GM18519 (cell line): Measurements from ENCODE around the gene NSG1.

Source experiments
- ATAC-seq: cut with Tn5 transposase; IDR thresholded peaks from one replicate; pipeline ENCODE4 v1.9.1; 2021; ENCODE audit warnings: mild to moderate bottlenecking, moderate library complexity; ENCODE audit not compliant: unreplicated experiment, low FRiP score

NSG1 gene

DNA sequence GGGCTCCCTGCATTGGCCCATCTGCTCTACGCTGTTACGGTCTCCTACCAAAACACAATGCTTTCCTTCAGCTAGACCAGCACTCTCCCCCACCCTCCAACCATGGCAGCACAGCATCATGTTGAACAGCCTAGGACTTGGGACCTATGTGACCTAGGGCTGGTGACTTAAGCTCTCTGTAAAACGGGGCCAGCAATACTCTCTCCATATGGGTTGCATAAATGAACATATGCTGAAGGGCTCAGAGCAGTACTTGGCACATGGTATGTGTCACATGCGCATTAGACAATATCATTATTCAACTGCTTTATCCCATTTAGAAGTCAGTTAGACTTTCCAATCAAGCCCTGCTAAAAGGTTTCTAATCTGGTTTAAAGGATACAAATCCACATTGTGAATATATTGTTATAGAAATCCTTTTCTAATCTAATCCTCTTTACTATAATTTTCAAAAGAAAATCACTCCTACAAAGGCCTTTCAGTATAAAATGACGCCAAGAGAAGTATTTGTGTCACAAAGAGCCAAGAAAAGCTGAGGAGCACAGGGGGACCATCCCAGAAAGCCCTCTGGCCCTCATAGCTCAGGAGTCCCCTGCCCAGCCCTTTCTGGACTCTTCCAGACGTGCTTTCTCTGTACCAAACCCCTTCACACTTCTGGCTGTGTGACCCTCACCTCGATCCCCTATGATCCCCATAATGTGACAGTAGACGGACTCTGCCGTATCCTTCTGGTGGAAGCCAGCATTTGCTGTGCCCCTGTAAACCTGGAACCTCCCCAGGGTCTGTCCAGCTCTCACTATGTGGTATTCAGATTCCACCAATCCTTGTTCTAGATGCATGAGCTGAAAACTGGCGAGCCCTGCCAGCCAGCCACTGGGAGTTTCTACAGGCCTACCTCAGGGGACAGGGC, 42.3 kb downstream of the NSG1 start:
- ATAC-seq: no peak

DNA sequence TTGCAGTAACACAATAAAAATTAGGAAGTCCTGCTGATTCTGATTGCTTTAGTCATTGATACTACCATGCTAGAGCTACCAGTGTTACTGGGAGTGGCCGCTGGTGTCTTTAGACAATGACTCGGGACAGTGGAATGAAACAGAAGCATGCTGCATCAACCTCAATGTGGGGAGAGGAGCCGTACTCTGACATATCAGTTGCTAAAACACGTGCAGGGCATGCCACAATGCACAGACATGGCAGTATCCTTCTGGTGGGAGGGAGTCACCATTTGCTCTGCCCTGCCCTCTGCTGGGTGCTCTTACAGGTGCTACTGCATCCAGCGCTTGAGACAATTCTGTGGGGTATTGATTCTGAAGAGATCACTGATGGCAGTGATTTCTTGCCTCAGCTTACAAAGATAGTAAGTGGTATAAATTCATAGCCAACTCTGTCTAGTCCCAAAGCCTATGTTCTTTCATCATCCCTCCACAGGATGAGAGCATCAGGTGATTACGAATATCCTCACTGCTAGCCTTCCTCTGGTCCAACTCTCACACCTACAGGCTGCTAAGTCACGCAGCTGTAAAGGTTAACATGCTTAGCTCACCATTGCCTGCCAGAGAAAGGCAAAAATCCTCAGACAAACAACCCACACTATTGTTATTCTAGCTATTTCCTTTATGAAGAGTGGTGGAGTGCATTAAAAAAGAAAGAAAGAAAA, 43.7 kb downstream of the NSG1 start:
- ATAC-seq: no peak

DNA sequence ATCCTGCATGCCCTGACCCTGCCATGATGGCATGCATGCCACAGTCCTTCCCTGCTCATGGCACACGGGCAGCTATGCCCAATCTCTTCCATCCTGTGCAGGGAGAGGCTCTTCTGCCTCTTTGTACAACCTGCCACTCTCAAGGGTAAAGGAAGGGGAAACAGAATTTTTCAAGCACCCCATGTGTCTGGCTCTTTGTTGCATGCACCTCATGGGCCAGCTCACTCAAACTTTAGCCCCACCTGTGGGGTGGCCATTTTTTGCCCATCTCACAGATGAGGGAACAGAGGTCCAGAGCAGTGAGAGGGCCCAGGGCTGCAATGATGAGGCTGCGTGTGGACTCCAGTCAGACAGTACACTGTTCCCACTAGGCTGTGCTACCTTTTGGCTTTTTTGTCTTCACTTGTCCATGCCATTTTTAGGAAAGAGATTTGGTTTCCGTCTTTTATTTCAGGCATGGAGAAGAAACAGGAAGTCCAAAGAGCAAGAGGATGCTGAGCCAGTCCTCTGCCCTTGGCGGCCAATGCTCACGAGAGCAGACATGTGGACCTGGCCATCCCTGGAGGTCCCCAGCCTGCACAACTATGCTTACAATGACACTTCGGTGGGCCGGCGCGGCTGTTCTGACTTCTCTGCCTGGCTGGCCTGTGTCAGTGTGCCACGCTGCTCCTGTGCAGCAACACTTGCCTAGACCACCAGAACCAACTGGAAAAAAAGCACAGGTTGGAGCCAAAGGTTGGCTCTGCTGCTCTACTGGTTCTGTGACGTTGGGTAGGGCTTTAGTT, 45.6 kb downstream of the NSG1 start:
- ATAC-seq: no peak

DNA sequence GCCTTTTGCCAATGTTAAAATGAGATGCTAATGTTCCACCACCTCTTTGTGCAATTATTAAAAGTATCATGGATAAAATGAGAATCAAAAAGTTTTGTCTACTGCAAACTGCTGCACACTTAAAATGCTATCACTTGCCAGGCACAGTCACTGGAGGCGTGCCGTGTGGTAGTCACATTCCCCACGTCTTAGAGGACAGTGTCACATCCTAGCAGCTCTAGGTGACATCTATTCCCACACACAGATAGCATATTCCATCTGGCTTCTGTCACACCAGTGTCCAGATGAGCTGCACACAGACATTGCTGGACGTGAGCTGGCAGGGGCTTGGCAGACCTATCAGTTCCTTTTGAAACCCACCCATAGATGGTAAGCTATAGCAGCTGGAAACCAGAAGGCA, 47.0 kb downstream of the NSG1 start:
- ATAC-seq: no peak

DNA sequence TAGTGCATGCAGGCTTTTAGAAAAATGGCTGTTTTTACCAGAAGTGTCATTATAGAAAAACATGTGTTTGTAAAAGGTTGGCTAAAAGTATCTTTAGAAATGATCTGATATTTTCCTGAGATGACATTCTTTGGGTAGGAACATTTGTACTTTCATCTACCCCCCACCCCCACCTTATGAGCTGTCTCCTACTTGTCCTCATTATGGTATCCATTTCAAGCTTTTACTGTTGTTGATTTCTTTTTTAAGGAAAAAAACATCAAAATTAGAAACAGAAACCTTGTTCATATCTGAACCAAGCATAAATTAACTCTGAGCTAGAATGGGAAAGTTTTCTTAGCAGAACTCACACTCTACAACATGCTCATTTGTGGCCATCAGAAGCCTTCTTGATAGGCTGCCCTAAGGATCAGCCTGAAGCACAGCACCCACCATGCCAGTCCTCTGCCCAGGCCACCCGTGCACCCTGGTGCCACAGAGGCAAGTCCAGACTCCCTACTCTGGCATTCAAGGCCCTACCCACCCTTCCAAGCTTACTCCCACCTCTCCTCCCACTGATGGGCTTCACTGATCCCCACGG, 49.4 kb downstream of the NSG1 start:
- no peak for ATAC-seq

DNA sequence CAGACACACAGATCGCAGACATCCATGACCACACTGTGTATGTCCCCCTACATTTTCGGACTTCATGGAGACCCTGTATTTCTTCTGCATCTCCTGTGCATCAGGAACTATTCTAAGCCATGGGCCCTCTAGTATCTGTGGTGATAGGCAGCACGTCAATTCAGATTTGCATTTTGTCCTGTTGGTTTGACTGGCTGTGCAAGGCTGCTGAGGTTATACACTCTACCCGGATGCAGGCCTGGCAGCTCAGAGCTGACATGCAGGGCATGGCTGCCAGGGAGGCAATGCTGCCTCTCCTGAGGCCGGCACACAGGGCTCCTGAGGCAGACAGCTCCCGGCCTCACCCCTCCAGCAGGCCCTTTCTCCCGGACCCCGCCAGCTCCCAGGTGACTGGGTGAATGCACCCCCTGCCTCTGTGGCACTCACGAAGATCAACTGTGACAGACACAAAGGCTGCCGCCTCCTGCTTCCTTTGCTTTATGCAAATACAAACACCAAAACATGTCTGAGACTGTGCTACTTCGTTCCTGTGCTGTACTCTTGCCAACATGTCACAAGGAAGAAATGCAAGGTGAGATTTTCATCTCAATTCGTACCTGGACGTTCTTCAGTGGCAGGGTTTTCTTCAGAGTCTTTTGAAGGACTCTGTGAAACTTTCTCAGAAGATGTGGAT, 51.0 kb downstream of the NSG1 start:
- ATAC-seq: no peak

DNA sequence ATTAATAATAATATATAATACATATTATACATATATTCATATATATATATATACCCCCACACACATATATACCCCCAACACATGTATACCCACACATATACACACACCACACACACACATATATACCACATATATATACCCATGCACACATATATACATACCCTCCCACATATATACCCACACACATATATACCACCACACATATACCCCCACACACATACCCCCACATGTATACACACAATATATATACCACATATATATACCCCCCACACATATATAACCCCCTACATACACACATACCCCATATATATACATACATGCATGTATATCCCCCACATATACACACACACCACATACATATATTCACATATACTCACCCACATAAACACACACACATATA, 52.0 kb downstream of the NSG1 start:
- ATAC-seq: no peak

DNA sequence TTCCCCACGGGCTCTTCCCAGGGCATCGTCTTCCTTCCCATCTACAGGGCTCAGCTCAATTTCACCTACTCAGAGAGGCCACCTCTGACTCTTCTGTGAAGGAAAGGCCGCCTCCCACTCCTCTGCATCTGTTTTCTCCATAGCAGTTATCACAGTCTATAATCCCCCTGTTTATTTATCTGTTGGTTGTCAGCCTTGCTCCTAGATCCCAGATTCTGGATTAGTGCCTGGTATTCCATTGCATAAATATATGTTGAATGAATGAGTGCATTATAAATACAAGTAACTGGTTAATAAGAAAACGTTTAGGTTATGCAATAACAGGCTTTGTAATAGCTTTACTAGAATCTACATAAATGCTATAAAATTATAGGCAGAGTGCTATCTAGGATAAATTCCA, 52.9 kb downstream of the NSG1 start:
- ATAC-seq: no peak

DNA sequence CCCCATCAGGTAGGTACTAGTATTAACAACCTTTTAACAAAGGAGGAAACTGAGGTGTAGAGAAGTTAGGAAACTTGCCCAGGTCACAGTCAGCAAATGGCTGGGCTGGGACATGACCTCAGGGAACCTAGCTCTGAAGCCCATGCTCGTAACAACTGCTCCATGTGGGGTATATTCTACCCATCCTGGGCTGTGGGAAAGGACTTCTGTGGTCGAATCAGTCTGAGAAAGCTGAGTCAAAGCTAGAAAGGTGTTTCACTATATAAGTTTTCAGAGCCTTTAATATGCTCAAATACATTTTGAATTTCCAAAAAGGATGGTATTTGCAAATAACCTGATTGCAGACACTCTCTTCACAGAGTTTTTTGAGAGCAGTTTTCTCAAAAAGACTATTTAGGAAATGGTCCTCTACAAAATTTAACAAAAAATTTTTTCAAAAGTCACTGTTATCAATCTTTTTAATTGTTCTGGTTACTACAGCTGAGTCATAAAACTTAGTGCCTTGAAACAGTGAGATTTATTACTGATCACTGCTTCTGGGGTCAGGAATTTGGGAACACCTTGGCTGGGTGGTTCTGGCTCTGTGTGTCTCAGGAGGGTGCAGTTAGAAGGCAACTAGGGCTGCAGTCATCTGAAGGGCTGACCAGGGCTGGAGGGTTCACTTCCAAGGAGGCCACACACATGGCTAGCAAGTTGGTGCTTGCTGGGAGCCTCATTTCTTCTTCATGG, 53.6 kb downstream of the NSG1 start:
- ATAC-seq: no peak

DNA sequence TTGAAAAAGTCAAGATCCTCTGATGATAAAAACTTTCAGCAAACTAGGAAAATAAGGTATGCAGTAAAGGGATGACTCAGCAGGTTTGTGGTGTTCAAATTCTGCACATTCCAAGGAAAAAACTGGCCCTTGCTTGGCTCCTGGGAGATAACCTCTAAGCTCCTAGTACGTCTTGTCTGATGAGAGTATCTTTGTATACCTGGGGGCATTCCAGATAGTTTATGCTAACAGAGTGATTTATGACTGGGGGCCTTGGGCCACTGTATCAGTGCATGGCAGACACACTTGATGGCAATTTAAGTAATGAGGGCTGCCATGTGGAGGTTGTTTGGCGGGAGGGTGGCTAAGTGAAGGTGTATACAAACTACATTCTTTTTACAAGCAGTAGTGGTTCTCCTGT, 56.9 kb downstream of the NSG1 start:
- ATAC-seq: no peak

DNA sequence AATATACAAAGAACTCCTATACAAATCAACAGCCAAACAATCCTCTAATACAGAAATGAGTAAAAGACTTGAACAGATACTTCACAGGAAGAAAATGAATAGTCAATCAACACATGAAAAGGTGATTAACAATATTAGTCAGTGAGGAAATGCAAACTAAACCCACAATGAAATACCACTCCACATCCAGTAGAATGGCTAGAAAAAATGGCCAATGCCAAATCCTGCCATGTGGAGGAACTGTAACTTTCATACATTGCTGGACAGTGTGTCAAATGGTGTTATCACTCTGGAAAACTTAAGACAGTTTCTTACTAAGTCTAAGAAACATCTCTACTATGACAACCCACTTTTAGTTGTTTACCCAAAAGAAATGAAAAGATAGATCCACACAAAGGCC, 59.5 kb downstream of the NSG1 start:
- no peak for ATAC-seq

DNA sequence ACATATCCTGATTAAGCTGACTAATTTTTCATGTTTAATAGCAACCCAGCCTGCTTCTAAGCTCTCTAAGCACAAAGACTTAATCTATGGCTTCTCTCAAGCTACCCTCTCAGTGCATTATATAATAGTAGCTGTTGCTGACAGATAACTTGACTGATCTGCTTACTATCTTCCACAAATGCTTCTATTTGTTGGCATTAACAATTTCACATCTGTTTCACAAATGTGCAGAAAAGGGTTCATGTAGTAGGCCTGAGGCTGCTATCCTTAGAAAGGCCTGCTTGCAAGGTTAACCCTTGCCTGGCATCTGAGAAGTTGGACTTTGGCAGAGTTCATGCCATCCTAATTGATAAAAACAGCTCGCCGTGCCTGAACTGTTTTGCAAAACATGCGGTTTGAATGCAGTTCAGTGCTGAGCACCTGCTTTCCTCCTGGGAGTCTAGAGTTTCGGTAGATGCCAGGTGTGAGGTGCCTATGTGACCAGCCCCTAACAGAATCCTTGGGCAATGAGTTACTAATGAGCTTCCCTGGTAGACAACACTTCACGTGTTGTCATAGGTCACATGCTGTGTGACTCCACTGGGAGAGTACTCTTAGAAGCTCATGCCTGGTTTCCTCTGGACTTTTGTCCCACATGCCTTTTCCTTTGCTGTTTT, 68.4 kb downstream of the NSG1 start:
- ATAC-seq: no peak

DNA sequence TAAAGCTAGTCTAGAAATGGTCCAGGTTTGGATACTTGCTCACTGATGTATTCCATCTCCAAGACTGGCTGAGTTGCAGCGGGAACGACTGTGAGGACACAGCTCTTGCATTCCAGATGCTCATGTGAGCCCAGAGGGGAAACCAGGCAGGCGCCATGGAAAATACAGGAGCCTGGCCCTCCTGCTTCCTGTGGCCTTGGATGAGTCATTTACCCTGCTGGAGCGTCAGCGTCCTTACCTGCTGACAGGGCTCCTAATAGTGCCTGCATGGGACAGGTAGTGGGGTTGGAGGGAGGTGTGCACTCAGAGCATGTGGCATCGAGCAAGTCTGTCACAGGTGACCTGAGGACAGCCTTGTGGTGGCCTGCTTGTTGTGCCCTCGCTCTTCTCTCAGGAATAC, 69.4 kb downstream of the NSG1 start:
- ATAC-seq: no peak

DNA sequence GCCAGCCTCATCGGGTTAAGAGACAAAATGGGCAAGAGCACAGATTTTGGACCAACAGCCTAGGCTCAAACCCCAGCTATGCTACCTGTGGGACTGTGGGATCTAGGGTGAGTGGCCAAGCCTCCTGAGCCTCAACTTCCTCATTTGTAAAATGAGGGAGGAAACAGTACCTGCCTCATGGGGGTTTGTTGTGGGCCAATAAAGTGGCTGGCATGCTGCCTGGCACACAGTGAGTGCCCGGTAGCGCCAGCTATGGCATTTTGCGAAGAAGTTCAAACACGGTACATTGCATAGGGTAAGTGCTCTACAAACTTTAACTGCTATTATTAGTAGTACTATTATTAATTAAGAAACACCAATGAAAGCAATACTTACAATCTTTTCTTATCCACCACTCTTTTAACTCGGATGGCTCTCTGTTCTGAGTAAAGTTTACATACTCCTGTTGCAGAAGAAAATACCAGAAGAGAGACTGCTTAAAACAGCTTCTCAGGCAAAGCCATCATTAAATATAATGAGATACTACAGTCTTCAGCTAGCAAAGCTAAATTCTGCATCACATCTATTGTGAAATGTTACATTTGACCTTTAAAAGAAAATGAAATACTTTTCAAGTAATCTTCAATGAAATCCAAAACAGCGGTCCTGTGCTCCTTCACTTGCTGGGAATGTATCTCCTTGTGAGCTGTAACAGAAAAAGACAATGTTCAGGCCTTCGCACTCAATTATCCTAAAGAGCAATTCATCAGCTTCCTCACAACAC, 70.1 kb downstream of the NSG1 start:
- ATAC-seq: no peak

DNA sequence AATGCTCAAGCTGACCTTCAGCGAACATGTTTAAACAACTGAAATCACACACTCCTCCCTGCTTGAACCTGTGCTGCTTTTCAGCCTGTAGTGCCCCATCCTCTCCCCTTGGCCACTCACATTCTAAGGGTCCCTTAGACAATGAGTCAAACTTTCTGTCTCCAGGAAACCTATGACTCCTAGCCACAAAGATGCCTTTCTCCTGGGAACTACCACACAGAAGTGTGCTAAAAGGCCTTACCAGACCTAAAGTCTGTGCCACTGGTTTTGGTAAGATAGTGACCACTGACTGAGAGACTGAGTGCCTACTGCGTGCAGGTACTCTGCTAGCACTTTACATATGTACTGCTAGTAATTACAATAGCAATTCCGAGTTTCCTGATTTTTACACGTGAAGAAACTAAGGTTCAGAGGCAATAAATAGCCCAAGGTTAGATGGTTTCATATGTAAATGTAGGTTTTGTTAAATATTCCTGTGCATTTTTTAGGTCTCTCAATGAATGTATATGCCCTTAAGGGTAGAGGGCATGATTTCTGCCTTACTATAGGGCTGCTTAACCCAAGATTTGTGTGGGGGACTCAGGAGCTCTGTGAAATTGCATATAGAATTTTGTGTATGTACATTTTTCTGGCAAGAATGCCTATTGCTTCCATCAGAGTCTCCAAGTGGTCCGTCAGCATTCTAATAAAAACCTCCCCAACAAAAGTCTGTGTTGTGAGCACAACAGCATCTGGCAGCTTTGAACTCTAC, 71.1 kb downstream of the NSG1 start:
- ATAC-seq: no peak

DNA sequence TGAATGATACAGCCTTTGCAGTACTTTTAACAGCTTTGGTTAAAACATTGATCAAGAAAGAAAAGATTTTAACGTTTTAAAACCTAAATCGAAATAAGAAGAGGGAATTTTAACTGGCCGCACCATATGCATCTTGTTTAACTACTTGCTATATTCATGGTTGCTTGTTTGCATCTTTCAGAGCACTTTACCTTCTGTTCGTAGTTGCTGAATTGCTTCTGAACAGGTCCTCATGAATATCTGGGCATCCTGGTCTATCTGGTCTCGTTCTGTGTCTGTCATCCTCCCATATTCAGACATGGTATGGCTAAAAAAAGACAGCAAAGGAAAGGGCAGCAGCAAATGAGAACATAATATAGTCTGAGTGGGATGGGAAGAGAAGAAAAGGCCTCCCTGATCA, 72.3 kb downstream of the NSG1 start:
- no peak for ATAC-seq

DNA sequence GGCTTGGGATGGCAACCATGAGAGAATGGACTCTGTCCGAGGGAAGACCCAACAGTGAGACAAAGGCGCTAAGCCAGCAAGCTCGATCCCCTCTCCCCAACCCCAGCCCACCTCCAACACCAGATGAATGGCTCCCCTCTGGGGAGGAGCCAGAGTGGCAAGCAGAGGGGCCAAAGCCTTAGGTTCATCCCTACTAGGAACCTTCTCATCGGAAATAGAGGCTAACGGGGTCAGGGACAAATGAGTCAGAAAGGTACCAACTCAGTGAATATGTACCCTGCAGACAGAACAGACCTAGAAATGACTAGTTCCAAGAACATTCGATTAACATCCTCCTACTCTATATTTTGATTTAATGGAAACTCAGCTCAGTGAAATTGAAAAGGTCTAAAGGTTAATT, 73.9 kb downstream of the NSG1 start:
- ATAC-seq: no peak

DNA sequence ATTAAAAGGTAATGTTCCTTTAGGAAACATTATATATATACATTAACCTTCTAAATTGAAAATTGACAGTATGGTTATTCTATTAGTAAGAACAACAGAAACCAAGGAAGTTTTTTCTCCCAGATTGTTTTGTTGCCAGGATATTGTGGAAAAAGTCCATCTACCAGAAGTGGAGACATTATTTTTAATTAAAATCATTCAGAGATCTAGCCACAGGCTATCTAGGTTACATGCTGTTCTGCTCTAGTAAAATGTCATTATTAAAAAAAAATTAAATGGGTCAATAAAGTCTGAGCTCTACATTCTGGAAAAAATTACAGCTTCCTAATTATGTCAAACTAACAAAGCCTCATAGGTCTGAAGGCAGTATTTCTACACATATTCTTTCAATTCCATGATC, 74.3 kb downstream of the NSG1 start:
- no peak for ATAC-seq
